ENCODE data around the gene NOP16.
A peak's percentile ranks its signal among the peaks of the same experiment; 100 is the strongest.

Gene NOP16, protein sequence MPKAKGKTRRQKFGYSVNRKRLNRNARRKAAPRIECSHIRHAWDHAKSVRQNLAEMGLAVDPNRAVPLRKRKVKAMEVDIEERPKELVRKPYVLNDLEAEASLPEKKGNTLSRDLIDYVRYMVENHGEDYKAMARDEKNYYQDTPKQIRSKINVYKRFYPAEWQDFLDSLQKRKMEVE

DNA sequence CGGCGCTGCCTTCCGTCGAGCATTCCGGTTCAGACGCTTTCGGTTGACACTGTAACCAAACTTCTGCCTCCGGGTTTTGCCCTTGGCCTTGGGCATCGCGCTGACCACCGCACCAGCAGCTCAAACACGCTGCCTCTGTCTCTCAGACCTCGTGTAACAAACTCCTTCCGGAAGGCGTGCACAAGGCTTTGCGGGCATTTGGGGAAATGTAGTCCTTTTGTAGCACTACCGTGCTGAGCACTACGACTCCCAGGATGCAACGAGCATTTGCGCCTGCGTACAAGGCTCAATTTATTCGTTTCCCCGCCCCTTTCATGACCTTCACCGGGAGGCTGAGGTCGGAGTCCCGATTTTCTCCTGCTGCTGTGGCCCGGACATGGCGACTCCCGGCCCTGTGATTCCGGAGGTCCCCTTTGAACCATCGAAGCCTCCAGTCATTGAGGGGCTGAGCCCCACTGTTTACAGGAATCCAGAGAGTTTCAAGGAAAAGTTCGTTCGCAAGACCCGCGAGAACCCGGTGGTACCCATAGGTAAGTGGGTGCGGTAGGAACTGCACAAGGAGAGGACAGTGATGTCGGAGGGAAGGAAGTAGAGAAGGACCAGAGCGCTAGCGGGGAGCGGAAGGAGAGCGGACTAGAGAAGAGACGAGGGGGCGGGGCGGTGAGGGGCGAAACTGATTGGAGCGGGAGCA is at the start of gene NOP16, which contains the start of gene HIGD2A:
TSS of gene NOP16 (minus strand) at position 155 of the 691 bp plus-strand sequence. CDS start at position 96, 59 bp downstream.
TSS of gene HIGD2A (plus strand) at position 308 of the 691 bp plus-strand sequence. CDS start at position 377, 69 bp downstream.
- peak; percentile 89 for FAIRE-seq
- peak; percentile 99 for DNase-seq (ENCODE audit: insufficient read length, low spot score)

DNA sequence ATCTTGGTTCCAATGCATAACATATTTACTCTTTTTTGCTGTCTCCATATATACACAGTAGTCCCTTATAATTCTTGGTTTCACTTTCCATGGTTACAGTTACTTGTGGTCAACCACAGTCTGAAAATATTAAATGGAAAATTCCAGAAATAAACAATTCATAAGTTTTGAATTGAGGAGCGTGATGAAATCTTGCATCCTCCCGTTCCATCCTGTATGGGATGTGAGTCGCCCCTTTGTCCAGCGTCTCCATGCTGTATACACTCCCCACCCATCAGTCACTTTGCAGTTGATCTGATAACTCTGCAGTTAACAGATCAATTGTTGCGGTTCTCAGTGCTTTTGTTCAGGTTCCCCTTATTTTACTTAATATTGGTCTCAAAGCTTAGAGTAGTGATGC is 48.3 kb upstream of the NOP16 start:
- FAIRE-seq: no peak
- DNase-seq (ENCODE audit: insufficient read length, low spot score): no peak

DNA sequence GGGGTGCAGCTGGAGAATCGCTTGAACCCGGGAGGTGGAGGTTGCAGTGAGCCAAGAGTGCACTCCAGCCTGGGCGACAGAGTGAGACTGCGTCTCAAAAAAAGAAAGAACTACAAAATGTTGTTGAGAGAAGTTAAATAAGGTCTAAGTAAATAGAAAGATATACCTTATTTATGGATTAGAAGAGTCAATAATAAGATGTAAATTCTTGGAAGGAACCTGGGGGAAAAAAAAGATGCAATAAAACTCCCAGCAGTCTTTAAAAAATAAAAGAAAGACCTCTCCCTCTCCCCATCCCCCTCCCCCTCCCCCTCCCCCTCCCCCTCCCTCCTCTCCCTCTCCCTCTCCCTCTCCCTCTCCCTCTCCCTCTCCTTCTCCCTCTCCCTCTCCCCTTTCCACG is 44.3 kb upstream of the NOP16 start:
- FAIRE-seq: no peak

DNA sequence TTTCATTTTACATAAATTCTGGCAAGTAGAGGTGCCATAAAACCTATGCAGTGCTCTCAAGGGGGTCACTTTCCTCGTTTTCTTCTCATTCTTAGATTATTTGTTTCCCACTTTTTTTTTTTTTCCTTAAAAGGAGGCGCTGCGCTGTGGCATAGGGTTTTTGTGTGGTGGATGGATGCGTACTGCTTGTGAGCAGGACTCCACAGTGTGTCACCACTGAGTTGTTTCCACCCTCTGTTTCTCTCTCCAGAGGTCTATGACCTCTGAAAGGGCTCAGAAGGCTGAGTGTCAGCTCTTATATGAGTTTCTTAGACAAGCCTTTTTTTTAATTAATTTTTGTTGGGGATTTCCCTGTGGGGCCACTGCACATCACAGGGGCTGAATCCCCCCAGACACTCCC is 41.6 kb upstream of the NOP16 start:
- DNase-seq (ENCODE audit: insufficient read length, low spot score) (no peak), FAIRE-seq (no peak)

More for the DNA sequence above, 44.3 kb upstream of the NOP16 start:
- no peak for DNase-seq (ENCODE audit: insufficient read length, low spot score)

DNA sequence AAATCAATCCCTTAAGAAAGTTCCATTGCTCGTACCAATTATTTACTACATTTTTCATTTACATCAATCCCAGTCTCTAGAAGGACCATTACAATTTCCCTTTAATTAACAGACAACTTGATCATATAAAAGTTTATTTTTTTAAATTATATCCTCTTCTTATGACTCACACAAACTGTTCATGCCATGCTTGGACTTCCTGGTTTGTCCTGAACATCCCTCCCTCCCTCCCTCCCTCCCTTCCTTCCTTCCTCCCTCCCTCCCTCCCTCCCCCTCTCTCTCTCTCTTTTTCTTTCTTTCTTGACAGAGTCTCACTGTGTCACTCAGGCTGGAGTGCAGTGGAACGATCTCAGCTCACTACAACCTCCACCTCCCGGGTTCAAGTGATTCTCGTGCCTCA is 39.6 kb upstream of the NOP16 start:
- DNase-seq (ENCODE audit: insufficient read length, low spot score) (no peak), FAIRE-seq (no peak)

DNA sequence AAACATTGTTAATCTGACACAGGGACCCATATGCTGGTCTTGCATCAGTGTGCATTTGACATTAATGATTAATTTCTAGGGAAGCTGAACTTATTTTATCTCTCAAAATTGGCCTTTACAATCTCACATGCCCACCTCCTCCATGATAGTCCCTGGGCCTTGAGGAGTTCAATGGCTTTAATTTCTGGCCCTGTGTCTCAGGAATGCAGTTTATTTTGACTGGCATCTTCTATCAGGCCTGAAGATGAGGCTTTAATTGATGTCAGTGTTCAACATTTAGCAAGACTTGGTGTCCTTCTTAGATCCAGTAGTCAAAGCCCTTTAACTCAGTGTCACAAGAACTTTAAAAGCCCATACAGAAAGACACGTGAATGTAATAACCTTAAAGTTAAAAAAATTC is 38.5 kb upstream of the NOP16 start:
- no peak for DNase-seq (ENCODE audit: insufficient read length, low spot score)
- no peak for FAIRE-seq

DNA sequence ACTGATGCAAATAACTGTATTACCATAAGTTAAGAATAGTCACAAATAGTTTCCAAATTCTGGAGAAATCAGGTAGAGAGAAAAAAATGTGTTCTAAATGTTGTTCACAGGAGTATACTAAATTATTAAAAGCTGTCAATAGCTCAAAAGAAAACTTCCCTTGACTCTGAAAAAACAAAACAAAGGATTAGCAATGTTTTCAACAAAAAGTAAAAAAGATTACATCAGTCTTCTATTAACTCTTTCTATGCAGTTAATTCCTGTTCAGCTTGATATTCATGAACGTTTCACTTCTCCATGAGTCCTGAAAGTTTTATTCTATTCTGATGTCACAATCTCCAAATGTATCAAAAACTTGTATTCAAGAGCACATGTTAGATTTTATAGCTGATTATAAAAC is 37.4 kb upstream of the NOP16 start:
- DNase-seq (ENCODE audit: insufficient read length, low spot score) (no peak), FAIRE-seq (no peak)

DNA sequence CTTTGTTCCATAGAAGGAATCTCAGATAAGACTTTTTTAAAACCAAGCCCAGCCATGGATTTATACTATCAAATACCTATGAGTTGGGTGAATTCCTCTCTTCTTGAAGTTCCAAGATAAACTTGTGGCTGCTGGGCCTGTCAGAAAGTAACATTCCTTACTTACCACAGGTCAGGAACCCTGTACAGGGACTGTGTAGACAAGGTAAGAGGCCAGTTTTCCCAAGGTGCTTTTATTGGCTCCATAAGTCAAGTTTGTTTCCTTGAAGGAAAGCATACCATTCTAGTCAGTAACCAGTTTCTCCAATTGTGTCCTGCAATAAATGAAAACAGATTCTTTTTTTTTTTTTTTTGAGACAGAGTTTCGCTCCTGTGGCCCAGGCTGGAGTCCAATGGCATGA is 36.7 kb upstream of the NOP16 start:
- FAIRE-seq: no peak
- DNase-seq (ENCODE audit: insufficient read length, low spot score): no peak

DNA sequence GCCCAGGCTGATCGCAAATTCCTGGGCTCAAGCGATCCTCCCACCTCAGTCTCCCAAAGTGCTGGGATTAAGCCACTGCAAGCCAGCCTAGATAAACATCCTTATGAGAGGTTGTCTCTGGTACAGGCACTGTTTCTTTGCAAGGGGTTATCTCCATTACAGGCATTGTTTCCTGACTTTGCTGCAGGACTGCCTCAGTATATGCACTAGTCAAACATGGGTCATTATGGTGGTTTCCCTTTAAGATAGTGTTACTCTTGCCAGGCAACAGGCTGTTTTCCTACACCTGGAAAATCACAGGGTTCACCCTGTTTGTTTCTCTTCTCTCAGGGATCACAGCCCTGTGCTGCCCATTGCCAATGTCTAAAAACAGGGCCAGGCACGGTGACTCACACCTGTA is 35.8 kb upstream of the NOP16 start:
- DNase-seq (ENCODE audit: insufficient read length, low spot score): no peak
- FAIRE-seq: no peak

DNA sequence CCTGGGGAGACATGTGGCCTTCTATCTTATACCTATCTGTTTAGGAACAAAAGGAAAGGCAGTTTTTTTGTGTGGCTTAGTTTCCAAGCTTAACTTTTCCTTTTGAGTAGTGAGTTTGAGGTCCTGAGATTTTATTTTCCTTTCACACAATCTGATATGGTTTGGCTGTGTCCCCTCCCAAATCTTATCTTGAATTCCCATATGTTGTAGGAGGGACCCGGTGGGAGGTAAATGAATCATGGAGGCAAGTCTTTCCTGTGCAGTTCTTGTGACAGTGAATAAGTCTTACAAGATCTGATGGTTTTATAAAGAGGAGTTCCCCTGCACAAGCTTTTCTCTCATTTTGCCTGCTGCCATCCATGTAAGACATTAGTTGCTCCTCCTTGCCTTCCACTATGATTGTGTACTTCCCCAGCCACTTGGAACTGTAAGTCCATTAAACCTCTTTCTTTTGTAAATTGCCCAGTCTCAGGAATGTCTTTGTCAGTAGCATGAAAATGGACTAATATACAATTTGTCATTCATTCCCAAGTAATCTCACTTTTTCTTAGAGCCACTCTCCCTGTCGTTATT is 32.7 kb upstream of the NOP16 start:
- FAIRE-seq (no peak), DNase-seq (ENCODE audit: insufficient read length, low spot score) (no peak)

DNA sequence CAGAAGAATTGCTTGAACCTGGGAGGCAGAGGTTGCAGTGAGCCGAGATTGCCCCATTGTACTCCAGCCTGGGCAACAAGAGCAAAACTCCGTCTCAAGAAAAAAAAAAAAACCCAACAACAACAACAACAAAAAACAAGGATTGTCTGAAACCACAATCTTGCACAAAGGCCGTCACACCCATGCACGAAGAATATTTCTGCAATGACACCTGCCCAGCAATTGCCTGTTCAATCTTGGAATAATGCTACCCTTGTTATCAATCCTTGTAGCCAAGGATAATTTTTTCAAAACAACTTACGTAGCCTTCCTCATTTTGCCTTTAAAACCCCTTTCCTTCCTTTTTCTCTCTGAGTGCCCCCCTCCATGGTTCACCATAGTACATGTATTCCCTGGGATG is 31.7 kb upstream of the NOP16 start:
- no peak for FAIRE-seq
- no peak for DNase-seq (ENCODE audit: insufficient read length, low spot score)

DNA sequence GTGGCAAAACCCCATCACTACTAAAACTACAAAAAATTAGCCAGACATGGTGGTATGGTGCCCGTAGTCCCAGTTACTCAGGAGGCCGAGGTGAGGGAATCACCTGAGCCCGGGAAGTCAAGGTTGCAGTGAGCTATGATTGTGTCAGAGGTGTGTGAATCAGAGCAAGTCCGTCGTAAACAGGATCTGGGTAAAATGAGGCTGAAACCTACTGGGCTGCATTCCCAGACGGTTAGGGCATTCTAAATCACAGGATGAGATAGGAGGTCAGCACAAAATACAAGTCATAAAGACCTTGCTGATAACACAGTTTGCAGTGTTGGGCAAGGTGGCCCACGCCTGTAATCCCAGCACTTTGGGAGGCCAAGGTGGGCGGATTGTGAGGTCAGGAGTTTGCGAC is 29.9 kb upstream of the NOP16 start:
- no peak for FAIRE-seq

DNA sequence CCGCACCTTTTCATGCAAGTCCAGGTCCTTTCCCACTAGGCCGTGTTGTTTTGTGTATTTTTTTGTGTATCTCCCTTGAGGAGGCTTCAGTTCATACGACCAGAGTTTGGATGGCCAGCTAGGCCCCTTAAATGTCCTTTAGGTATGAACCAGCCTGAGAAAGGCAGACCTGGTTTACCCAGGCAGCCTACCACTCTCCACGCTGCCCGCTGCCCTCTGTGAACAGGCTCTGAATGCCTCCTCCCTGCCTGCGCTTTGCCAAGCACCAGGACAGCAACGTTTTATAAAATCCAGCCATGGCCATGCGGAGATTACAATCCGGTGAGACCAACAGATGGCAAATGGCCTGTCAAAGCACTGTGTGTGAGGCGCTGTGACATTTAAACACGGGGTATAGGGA is 28.6 kb upstream of the NOP16 start:
- DNase-seq (ENCODE audit: insufficient read length, low spot score) (no peak), FAIRE-seq (no peak)

More for the DNA sequence above, 29.9 kb upstream of the NOP16 start:
- no peak for DNase-seq (ENCODE audit: insufficient read length, low spot score)

DNA sequence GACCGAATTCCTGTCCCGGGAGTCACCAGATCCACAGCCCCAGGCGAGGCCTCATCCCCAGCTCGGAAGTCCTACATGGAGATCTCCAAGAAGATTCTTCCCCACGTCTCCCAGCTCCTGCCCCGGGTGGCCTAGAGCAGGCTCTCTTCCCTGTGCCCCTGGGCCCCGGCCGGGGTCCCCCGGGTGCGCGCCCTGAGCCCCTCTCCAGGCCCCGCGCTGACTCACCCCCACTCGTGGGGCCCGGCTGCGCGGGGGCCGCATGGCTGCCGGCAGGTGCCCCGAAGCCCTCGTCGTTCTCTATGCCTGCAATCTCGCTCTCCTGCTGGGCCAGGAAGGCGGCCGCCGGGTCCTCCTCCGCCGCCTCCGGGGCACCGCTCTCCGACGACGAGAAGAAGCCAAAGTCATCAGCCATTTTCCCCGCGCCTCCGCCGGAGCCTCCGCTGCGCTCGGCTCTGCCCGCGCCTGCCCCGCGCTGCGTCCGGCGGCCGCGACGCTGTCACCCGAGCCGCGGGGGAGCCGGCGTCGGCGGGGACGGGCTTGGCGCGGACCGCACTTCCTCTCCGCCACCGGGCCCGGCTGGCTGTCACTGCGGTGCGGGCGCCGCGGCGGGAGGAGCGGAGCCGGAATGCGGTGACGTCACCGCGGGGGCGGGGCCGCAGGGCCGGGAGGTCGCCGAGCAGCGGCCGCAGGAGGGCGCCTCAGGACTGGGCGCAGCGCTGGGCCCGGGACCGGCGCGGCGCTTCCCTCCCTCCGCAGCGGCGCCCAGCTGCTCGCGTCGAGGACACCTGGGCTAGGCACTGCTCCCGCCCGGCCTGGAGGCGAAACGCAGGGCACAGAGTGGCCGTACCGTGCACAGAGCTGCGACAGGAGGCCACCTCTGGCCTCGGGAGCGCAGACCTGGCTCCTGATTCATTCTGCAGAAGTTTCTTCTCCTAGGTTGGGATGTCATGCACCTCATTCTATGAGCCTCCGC is 27.8 kb upstream of the NOP16 start, which contains the start of gene CLTB:
TSS of gene CLTB (minus strand) at position 588 of the 973 bp plus-strand sequence. CDS start at position 412, 176 bp downstream.
- DNase-seq (ENCODE audit: insufficient read length, low spot score) (peak; percentile 81), FAIRE-seq (peak; percentile 77)

DNA sequence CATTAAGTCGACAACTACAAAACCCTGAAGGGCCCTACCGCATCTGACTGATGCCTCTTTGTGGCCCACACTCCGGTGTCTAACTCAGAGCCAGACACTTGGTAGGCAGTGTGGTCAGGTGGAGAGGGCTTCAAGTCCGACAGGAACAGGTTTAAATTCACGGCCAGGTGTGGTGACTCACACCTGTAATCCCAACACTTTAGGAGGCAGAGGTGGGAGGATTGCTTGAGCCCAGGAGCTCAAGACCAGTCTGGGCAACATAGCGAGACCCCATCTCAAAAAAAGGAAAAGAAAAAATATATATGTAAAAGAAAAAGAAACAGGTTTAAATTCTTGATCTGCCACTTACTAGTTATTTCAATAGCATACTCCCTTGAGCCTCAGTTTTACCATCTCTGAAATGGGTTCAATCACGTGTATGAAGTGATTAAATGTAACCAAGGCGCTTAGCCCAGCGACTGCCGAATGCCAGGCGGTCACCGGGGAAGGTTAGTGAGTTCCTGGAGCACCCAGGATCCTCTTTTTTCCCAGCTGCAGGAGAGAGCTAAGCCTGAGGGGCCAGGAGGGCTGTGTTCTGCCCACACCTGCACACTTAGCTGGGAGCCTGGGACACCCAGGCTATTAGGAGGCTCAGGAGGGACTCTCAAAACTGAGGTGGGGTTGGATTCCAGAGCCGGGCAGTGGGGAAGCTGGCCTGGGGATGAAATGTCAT is 27.0 kb upstream of the NOP16 start:
- DNase-seq (ENCODE audit: insufficient read length, low spot score) (peak; percentile 77), FAIRE-seq (no peak)

DNA sequence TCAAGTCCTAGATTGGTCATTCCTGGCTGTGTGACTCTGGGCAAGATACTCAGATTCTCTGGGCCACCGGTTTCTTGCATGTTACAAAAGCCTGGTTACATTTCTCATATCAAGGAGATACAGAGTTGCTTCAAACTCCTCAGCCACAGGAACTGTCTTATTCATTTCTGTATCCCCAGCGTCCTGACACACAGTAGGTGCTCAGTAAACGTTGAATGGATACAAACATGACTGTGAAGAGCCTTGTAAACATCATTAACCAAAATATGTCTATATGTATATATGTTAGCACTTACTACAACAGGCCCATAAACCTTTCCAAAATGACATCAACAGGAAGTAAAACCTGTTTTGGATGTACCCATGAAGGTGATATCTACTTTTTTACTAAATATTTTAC is 26.3 kb upstream of the NOP16 start:
- no peak for FAIRE-seq
- DNase-seq (ENCODE audit: insufficient read length, low spot score): no peak

DNA sequence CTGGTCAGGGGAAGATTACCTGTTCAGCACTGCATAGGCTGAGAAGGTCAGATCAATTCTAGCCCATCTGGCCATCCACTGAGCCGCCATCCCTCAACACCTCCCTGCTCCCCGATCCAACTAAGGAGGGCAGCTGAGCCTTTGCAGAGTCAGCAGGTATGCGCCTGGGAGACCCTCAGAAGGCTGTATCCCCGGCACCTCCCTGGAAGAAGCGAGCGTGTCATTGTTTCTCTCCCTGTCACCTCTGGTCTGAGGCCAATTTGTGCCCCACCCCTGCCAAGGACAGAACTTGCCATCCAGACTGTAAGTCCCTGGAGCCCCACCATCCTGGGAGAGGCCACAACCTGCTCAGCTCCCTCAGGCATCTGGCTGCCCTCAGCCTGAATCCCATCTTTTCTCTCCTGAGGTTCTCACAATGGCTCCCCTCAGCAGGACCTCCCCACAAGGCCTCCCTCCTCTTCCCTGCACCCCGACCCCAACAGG is 25.4 kb upstream of the NOP16 start:
- FAIRE-seq: no peak
- no peak for DNase-seq (ENCODE audit: insufficient read length, low spot score)

DNA sequence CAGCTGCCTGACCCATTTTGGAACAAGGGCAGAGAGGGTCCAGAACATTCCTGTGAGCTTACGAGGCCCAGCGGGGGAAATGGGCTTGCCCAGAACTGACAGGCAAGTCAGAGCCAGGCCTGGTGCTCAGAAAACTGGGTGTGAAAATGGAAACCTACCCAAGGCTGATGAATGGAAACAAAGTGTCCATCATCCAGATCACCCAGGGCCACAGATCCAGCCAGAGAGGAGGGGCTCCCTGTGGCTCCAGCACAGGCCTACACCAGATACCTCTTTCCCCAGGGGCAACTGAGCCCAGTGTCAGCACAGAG is 24.8 kb upstream of the NOP16 start:
- FAIRE-seq (no peak), DNase-seq (ENCODE audit: insufficient read length, low spot score) (no peak)

DNA sequence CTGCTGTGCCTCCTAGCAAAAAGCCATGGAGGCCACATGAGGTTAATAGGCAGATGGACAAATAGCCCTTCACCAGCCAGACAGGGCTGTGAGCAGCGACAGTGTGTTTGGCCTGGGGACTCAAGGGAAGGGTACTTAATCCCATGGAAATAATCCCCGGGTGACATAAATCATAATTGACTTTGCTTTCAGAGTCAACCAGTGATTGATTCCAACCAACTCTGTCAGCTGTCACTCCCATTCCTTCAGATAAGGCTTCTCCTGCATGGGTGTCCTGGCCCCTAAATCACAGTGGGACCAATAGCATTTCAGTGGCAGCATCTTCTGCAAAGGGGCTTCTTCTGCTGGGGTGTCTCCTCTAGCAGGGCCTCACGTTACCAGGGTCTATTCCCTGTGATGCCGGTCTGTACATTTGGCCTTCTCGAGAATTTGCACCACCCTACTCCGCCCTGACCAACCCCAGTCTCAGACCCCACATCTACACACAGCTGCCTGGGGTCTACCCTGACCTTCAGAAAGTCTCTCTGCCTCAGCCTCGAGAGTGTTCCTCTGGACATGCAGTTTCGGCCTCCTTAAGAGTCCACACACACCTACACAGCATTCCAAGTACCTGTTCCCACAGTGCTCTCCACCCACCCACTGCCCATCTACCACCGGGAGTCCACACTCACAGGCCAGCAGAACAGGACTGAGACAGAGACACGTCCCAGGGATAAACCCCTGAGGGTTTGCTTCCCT is 24.3 kb upstream of the NOP16 start:
- DNase-seq (ENCODE audit: insufficient read length, low spot score) (no peak), FAIRE-seq (no peak)
